Measurements from ENCODE around the gene SECISBP2L.

The SECISBP2L gene

DNA sequence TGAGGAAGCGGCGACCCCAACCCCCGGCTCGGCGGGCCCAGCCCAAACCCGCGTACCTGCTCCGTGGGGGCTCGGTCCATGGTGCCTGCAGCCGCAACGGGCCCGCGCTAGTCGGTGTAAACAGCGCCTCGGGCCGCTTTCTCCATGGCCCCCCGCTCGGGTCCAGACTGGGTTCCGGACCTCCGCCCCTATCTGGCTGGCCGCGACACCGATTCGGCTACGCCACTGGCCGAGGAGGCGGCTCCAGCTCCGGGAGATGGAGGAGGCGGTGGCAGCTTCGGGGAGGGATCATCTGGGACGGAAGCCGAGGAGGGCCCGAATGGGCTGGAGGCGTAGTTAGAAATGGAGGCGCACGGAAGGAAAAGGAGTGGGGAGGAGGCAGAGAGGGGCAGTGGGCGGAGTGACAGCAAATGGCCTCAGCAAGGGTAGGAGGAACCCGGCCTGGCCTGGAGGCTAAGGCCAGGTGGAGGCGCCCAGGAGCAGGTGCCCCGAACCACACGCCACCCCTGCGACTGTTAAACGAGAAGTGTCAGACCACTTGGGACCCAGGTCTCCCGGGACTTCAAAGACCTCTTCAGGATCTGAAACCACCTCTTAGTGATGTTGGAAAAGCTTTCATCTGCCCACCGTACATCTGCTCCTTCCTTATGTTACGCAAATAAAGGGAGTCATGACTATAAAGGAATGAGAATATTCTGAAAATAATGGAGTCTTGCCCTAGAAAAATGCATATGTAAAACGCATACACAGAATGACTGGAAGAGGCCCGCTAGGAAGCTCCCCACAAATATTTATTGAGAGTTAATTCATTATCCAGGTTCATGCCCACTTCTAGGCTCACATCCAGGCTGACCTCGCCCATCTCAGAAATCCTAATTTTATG, at the start of gene SECISBP2L:
Gene SECISBP2L (minus strand): TSS at position 227 of the 883 bp plus-strand sequence. CDS start 147 bp downstream, at position 80.
- Histone ChIP-seq H3K4me3 (ENCODE audit: low read depth, low read length) (peak within 1 kb of the TSS; percentile 94), H3K27me3 (ENCODE audit: control insufficient read depth, insufficient read depth, low read length) (no peaks in the 10 kb centered on the region), H3K9ac (ENCODE audit: low read depth, low read length) (peak within 1 kb of the TSS; percentile 82), H3K4me1 (ENCODE audit: control insufficient read depth, insufficient read depth, low read length) (peaks cover 4% of the 10 kb centered on the region), H3K36me3 (ENCODE audit: control insufficient read depth, insufficient read depth, low read length) (no peaks in the 10 kb centered on the region), H3K9me3 (ENCODE audit: control insufficient read depth, insufficient read depth, low read length) (no peaks in the 10 kb centered on the region)

- no peaks in the 10 kb centered on the region for H3K27me3 ChIP-seq (ENCODE audit: control insufficient read depth, insufficient read depth, low read length)
- no peaks in the 10 kb centered on the region for H3K4me1 ChIP-seq (ENCODE audit: control insufficient read depth, insufficient read depth, low read length)
- H3K36me3 ChIP-seq (ENCODE audit: control insufficient read depth, insufficient read depth, low read length), result no peaks in the 10 kb centered on the region
- H3K9ac ChIP-seq (ENCODE audit: low read depth, low read length), result no peak overlapping the region
- no peaks in the 10 kb centered on the region for H3K9me3 ChIP-seq (ENCODE audit: control insufficient read depth, insufficient read depth, low read length)
- no peak overlapping the region for H3K4me3 ChIP-seq (ENCODE audit: low read depth, low read length)
Observed at GRCh38 chr15:49094923-49095322, 48.7 kb upstream of the SECISBP2L start.

- Histone ChIP-seq H3K4me3 (ENCODE audit: low read depth, low read length) (no peak overlapping the region), H3K36me3 (ENCODE audit: control insufficient read depth, insufficient read depth, low read length) (no peaks in the 10 kb centered on the region), H3K4me1 (ENCODE audit: control insufficient read depth, insufficient read depth, low read length) (no peaks in the 10 kb centered on the region), H3K27me3 (ENCODE audit: control insufficient read depth, insufficient read depth, low read length) (no peaks in the 10 kb centered on the region), H3K9ac (ENCODE audit: low read depth, low read length) (no peak overlapping the region), H3K9me3 (ENCODE audit: control insufficient read depth, insufficient read depth, low read length) (no peaks in the 10 kb centered on the region)
Observed at GRCh38 chr15:49093252-49094105, 47.2 kb upstream of the SECISBP2L start.

DNA sequence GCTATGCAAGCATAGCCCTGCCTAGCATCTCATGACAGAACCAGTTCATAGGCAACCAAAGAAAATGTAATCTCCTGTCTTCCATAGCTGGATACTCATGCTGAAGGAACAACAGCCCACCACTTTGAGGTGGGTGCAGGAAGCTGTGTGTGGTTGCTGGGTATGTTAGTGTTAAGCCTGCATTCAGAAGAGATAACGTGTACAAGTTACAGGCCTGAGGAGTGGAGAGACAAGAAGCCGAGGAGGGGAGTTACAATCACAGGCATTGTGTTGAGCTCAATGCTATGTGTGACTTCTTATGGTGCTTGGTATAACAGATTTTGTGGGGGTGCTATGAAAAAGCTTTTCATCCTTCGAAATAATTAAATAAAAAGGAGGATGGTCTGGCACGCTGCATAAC, 42.8 kb upstream of the SECISBP2L start:
- Histone ChIP-seq H3K4me1 (ENCODE audit: control insufficient read depth, insufficient read depth, low read length) (no peaks in the 10 kb centered on the region), H3K4me3 (ENCODE audit: low read depth, low read length) (no peak overlapping the region), H3K9me3 (ENCODE audit: control insufficient read depth, insufficient read depth, low read length) (no peaks in the 10 kb centered on the region), H3K9ac (ENCODE audit: low read depth, low read length) (no peak overlapping the region), H3K36me3 (ENCODE audit: control insufficient read depth, insufficient read depth, low read length) (no peaks in the 10 kb centered on the region), H3K27me3 (ENCODE audit: control insufficient read depth, insufficient read depth, low read length) (no peaks in the 10 kb centered on the region)

DNA sequence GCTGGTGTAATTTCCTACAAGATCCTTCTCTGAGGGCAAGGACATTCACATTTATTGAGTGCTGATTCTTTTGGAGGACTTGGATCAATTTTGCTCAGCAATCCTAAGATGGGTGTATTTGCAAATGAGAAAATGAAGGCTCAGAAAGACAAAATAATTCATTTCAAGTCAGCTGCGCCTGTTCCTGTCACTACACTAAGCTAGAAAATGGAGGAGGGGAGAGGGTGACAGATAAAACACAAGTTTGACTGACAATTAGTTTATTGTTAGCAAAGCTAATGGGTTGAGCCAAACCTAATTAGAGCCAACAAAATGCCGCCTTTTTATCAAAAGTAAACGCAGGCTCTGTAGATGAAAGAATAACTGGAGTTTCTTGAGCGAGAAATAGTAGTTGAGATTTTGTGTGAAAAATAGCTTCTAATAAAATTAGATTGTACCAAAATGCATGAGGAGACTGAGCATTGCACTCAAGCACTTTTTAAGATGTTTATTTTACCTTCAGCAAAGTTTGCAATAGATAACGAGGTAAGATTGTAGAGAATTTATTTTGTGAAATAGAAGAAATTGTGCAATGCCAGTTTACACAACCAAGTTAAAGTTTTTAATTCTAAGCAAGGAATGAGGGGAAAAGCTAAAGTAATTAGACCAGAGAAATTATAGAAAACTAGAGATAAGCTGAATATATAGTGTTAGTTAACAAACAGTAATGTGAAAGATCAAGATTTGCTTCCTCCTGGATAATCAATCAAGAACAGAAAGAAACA, 39.6 kb upstream of the SECISBP2L start:
- Histone ChIP-seq H3K27me3 (ENCODE audit: control insufficient read depth, insufficient read depth, low read length) (no peaks in the 10 kb centered on the region), H3K36me3 (ENCODE audit: control insufficient read depth, insufficient read depth, low read length) (no peaks in the 10 kb centered on the region), H3K4me1 (ENCODE audit: control insufficient read depth, insufficient read depth, low read length) (no peaks in the 10 kb centered on the region), H3K9ac (ENCODE audit: low read depth, low read length) (no peak overlapping the region), H3K4me3 (ENCODE audit: low read depth, low read length) (no peak overlapping the region), H3K9me3 (ENCODE audit: control insufficient read depth, insufficient read depth, low read length) (no peaks in the 10 kb centered on the region)

GRCh38 chr15:49084285-49084570, 38.0 kb upstream of the SECISBP2L start:
- Histone ChIP-seq H3K9me3 (ENCODE audit: control insufficient read depth, insufficient read depth, low read length) (no peaks in the 10 kb centered on the region), H3K27me3 (ENCODE audit: control insufficient read depth, insufficient read depth, low read length) (no peaks in the 10 kb centered on the region), H3K4me3 (ENCODE audit: low read depth, low read length) (no peak overlapping the region), H3K36me3 (ENCODE audit: control insufficient read depth, insufficient read depth, low read length) (no peaks in the 10 kb centered on the region), H3K4me1 (ENCODE audit: control insufficient read depth, insufficient read depth, low read length) (no peaks in the 10 kb centered on the region), H3K9ac (ENCODE audit: low read depth, low read length) (no peak overlapping the region)

DNA sequence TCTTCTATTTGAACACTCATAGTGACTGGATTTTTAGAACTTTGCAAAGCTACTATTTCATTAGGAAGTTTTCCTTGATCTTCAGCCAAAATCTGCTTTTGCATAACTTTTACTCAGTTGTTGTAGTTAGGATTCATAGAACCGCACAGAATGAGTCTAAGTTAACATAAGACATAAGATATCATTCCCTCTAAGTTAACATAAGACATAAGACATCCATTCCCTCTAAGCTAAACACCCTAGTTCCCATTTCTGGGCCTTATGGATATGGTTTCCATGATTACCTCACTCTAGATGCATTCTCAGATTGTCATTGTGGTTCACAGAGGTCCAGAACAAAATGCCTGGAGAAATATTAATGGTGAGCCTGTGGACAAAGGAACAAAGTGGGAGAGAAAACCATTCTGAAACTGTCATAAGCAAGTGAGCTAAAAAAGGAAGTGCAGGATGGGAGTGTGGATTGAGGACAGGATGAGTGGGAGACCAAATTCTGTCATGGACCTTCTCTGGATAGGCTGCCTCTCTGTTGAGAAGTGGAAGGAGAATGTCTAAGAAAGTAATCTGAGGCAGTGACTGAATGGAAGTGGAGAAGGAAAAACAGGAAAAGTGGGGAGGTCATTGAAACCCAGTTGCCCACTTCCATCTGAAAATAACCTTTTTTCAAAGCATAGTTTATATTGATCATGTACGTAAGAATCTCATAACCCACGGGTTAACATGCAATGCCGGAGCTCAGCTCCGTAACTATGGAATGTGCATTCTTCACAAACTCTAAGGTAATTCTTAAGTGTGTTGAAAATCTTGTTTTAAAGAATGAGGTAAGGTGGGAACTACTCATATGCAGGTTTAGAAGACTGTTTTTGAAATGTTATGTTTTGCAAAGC, 37.4 kb upstream of the SECISBP2L start:
- Histone ChIP-seq H3K9ac (ENCODE audit: low read depth, low read length) (no peak overlapping the region), H3K4me1 (ENCODE audit: control insufficient read depth, insufficient read depth, low read length) (no peaks in the 10 kb centered on the region), H3K9me3 (ENCODE audit: control insufficient read depth, insufficient read depth, low read length) (no peaks in the 10 kb centered on the region), H3K36me3 (ENCODE audit: control insufficient read depth, insufficient read depth, low read length) (no peaks in the 10 kb centered on the region), H3K27me3 (ENCODE audit: control insufficient read depth, insufficient read depth, low read length) (no peaks in the 10 kb centered on the region), H3K4me3 (ENCODE audit: low read depth, low read length) (no peak overlapping the region)

GRCh38 chr15:49082960-49083359, 36.7 kb upstream of the SECISBP2L start:
- Histone ChIP-seq H3K9ac (ENCODE audit: low read depth, low read length) (no peak overlapping the region), H3K9me3 (ENCODE audit: control insufficient read depth, insufficient read depth, low read length) (no peaks in the 10 kb centered on the region), H3K36me3 (ENCODE audit: control insufficient read depth, insufficient read depth, low read length) (no peaks in the 10 kb centered on the region), H3K27me3 (ENCODE audit: control insufficient read depth, insufficient read depth, low read length) (no peaks in the 10 kb centered on the region), H3K4me3 (ENCODE audit: low read depth, low read length) (no peak overlapping the region), H3K4me1 (ENCODE audit: control insufficient read depth, insufficient read depth, low read length) (no peaks in the 10 kb centered on the region)

DNA sequence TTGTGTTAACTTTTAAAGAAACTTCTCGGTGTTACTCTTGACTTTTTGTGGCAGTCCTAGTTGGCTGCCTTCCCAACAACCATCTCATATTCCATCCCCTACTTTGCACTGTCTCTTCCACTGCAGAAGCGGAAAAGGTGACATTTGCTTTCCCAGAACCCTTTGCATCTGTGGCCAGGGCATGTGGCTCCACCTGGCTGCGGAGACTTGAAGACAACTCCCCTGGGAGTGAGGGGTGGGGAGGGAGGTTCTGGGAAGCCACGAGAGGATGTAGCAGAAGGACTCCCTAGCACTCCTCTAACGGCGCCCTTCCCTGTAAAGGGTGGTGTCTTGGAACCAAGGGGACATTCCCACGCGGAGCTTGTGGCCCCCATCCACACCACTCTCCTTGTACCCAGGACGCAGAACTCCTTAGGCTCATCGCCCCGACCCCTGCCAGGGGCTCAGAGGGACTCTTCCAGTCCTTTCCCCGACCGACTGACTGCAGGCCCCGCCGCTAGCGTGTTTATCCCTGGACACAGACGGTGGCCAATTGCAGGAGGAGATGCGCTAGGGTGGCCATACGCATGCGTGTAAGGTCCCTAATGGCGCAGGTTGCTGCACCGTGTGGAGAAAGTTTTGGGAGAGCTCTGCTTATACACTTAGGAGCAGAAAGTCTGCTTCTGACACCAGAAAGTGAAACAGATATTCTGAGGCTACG, 33.2 kb upstream of the SECISBP2L start:
- H3K27me3 ChIP-seq (ENCODE audit: control insufficient read depth, insufficient read depth, low read length), result no peaks in the 10 kb centered on the region
- H3K4me3 ChIP-seq (ENCODE audit: low read depth, low read length), result no peak overlapping the region
- no peak overlapping the region for H3K9ac ChIP-seq (ENCODE audit: low read depth, low read length)
- H3K36me3 ChIP-seq (ENCODE audit: control insufficient read depth, insufficient read depth, low read length), result no peaks in the 10 kb centered on the region
- no peaks in the 10 kb centered on the region for H3K9me3 ChIP-seq (ENCODE audit: control insufficient read depth, insufficient read depth, low read length)
- no peaks in the 10 kb centered on the region for H3K4me1 ChIP-seq (ENCODE audit: control insufficient read depth, insufficient read depth, low read length)

- H3K9ac ChIP-seq (ENCODE audit: low read depth, low read length), result no peak overlapping the region
- no peaks in the 10 kb centered on the region for H3K27me3 ChIP-seq (ENCODE audit: control insufficient read depth, insufficient read depth, low read length)
- no peaks in the 10 kb centered on the region for H3K36me3 ChIP-seq (ENCODE audit: control insufficient read depth, insufficient read depth, low read length)
- no peaks in the 10 kb centered on the region for H3K9me3 ChIP-seq (ENCODE audit: control insufficient read depth, insufficient read depth, low read length)
- no peaks in the 10 kb centered on the region for H3K4me1 ChIP-seq (ENCODE audit: control insufficient read depth, insufficient read depth, low read length)
- no peak overlapping the region for H3K4me3 ChIP-seq (ENCODE audit: low read depth, low read length)
Observed at GRCh38 chr15:49075881-49076280, 29.6 kb upstream of the SECISBP2L start.
